COLO829 (cell line): ENCODE measurements around the gene SAYSD1.

ENCODE experiments used
- DNase-seq: peaks from one replicate; pipeline ENCODE4 v3.0.0; 2012; ENCODE audit warnings: low spot score

SAYSD1 gene

GRCh38 chr6:39108041-39108839, 6.7 kb downstream of the SAYSD1 start:
- DNase-seq, result no peak

DNA sequence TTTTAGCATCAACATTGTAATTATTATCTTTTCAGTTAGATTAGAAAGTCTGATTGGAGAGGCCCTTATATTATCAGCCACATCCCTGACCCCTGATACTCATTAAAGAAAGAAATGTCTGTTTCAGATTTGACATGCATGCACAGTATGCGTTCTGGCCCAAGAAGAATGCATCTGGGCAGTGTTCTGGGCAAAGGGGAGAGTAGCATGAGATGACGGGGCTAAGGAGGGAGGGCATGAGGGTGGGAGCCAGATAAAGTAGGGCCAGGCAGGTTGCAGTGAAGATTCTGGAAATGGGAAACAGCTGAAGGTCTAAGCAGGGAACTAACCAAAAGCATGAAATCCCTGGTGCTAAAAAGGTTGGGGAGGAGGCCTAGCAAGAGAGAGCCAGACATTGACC, 7.3 kb downstream of the SAYSD1 start:
- DNase-seq, result no peak

DNA sequence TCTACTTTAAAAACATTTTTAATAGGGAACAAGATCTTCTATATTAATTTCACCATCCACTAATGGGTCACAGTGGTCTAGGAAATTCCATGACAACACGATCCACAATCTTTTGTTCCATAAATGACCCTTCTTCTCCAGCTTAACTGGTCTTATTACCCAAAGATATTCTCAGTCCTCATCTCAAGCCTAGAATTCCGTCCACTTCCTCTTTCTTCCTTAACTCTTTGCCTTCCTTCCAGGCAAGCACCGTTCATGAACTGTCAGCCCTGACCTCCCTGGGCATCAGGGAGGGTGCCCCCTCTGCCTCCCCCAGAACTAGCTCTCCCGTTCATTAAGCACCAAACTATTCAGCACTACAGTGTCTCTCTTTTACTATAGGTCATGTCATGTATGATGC, 8.0 kb downstream of the SAYSD1 start:
- DNase-seq, result no peak

GRCh38 chr6:39104528-39104927, 10.5 kb downstream of the SAYSD1 start:
- no peak for DNase-seq

DNA sequence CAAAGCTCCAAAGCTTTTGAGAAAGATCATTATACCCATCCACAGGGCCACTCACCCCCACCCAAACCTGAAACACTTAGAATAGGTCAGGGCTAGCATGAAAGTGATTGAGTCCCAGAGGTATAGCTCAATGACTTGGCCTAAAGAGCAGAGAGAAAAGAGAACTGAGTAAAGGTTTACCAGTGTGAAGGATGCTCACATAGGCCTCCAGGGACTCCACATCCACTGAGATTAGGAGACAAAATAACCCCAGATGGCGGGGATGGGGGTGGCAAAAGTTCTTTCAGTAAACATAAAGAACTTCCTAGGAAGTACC, 12.2 kb downstream of the SAYSD1 start:
- no peak for DNase-seq

DNA sequence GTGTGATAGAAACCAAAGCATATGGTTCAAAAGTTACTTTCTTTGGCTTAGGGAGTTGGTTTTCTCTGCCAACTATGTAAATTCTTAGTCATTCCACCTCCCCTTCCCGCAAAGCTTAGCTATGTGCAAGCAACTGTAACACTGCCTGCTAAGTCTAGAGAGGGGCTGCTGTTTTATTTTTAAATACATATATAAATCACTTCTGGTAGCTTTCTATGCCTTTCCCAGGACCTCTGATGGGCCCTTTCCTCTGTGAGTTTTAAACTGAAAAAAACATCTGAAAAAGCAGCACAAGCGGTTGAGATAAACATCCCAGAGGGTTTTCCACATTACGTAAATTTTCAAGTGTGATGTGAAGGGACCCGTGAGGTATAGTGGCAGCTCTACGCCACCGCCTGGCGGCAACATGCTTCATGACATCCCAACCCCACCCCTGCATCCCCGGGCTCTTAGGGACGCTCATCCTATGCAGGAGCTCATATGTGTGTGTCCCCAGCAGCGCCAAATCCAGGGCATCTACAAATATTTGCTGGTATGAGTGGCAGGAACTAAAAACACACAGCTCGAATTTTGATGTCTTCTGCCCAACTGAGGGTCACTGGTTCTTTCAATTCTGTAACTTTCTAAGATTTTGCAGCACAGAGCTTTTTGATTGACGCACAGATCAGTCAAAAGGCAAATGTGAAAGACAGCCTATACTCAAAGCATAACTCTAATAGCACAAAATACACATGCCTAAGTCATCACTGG, 12.7 kb downstream of the SAYSD1 start:
- no peak for DNase-seq

DNA sequence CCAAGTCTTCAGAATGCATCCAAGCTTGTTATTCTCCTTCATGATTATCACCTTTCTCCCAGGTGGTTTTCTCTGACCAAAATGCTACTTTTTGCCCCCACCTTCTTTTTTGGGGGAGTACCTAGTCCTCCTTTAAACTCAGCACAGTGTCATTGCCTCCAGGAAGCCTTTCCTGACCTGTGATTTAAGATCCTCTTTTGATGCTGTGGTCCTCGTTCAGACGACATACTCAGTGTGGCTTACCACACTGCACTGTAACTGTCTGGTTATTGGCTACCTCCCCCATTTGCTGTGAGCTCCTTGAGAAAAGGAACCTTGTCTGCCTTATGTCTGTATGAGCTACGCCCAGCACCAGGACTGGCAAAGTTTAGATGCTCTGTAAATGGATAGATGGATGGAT, 14.6 kb downstream of the SAYSD1 start:
- DNase-seq, result no peak

- DNase-seq, result no peak
Observed at GRCh38 chr6:39095578-39095977, 19.4 kb downstream of the SAYSD1 start.

- no peak for DNase-seq
Observed at GRCh38 chr6:39093149-39093708, 21.8 kb downstream of the SAYSD1 start.

DNA sequence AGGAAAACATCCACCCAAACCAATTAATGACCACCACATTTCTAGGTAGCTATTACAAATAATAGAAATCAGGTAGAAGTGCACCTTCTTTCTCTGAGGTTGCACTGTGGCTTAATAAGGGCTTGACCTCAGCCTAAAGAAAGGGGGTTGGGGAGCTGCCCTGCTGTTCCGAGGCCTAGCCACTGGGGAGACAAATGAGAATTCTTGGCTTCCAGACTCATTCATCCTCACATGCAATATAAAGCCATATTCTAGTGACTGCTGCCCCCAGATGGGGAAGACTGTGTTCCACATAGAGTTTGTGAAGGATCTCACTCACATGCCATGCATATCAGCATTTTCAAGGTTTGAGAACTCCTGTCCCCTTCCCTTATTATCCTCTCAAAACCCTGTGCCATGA, 22.9 kb downstream of the SAYSD1 start:
- no peak for DNase-seq

- DNase-seq, result no peak
Observed at GRCh38 chr6:39091220-39091619, 23.8 kb downstream of the SAYSD1 start.

- no peak for DNase-seq
Observed at GRCh38 chr6:39090036-39090435, 24.9 kb downstream of the SAYSD1 start.

- DNase-seq, result peak; percentile 51
Observed at GRCh38 chr6:39088331-39088730, 26.7 kb downstream of the SAYSD1 start.

DNA sequence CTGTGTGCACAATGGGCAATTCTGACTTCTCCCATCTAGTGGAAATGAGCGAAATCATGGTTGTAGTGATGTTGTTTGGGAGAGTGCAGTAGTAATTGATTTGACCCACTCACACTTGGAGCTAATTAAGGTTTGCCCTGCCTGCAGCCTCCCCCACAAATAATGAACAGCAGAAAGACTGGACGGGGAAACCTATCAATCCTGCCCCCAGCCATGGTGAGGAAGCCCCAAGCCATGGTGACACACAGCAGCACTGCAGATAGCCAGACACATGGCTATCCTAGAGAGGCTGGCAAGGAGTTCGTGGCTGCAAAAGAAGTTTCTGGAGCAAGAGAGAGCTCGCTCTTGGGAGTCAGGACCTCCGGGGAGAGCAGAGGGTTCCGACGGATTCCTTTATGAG, 27.8 kb downstream of the SAYSD1 start:
- no peak for DNase-seq

GRCh38 chr6:39086711-39087110, 28.3 kb downstream of the SAYSD1 start:
- DNase-seq, result no peak

- no peak for DNase-seq
Observed at GRCh38 chr6:39086294-39086693, 28.7 kb downstream of the SAYSD1 start.

DNA sequence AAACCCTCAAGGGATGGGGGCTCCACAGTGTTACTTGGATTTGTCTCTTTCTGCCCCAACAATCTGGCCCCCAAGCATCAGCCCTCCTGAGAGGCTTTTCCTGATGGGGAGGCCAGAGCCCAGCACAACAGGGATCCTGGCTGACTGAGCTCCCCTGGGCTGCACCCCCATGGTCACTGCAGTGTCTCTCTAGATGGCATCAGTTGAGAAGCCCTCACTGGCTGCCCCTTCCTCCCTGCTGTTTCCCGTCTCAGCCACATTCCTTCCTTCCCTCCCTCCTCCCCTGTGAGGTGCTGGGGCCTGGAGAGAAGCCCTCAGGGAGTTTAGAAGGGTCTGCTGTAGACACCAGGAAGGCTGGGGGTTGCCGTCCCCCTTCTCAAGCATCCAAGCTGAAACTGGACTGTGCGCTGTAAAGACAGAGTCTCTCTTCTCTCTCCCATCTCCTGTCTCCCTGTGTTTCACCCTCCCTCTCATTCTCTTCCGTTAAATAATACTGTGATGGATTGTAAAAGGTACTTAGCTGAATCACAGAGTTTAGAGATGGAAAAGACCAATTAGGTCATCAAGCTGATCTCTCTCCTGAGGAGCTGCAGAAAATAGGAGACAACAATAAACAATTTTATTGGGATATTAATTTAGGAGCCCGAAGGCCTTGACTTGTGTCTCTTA, 29.7 kb downstream of the SAYSD1 start:
- DNase-seq, result no peak

DNA sequence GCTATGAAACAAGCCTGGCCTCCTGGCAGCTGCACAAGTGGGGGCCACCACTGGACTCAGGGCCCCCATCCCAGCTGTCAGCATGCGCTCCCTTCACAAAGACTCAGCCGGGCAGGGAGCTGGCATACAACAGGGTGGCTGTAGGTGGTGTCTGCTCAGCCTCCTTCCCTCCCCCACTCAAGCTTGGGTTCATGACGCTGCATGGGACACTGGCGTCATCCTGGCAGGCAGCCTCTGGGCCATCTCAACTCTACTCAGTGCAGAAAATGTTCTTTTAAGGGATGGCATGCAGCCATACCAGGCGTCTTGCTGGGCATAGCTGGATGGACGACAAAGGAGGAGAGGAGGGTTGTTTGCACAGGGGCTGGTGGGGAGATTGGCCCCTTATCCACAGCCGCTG, 30.5 kb downstream of the SAYSD1 start:
- DNase-seq, result no peak

- DNase-seq, result no peak
Observed at GRCh38 chr6:39083231-39083634, 31.8 kb downstream of the SAYSD1 start.

- DNase-seq, result no peak
Observed at GRCh38 chr6:39082310-39082709, 32.7 kb downstream of the SAYSD1 start.

DNA sequence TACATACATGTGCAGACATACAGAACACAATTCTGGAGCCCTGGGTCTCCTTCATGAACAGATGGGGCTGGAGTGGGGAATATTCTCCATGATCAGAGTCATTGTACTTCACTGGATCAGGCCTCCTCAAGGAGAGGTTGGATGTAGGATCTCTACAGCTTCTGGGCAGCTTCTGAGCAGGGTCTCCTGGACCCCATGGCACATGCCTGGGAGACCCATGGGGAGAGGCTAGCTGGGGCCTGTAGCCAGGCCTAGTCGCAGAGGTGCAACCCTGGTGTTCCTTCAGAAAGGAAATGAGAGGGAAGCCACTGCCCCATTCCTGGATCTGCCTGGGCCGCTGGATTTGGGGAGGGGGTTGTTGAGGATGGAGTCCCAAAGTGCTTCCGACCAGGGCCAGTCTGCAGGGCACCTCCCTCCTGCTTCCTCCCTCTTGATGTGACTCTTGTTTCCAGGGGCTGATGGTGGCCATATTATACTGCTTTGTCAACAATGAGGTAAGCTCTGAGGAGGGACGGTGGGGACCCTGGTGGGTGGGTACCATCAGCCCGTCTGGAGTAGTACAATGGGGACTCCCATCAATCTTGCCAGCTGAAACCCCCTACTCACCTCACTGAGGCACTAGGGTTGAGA, 34.6 kb downstream of the SAYSD1 start:
- DNase-seq, result no peak
